WTC11 (cell line): ENCODE data around the gene CLIP2. TPM values are rescaled to one million over a fixed set of nuclear protein-coding genes. Genes with fewer than 3 reads are reported as not detected.
"Not testable (repeated sequence)": the region's sequence is repeated elsewhere in the genome, so short reads cannot be mapped to it uniquely, and the experiment has no call there.

Experiments
- ATAC-seq: fragments of 200-7000 bp; cut with Tn5 transposase; 2 replicates; pipeline ENCODE4 v1.10.0; 2021; ENCODE audit warnings: mild to moderate bottlenecking, moderate library complexity
- CTCF ChIA-PET: fragments of 300-600 bp; sonication (Branson Sonifier 250); formaldehyde crosslinking; loops from one replicate; lab custom pipeline; 2021; ENCODE audit warnings: antibody characterized with exemption; lab: Charles Lee
- POLR2A ChIA-PET: fragments of 350-600 bp; sonication (Branson Sonifier 250); formaldehyde crosslinking; loops from one replicate; lab custom pipeline; 2021; ENCODE audit warnings: antibody characterized with exemption; lab: Charles Lee
- DNase-seq: peaks from one replicate; pipeline ENCODE4 v3.0.0; 2021; ENCODE audit warnings: low spot score
- H3K27ac Mint-ChIP-seq: 2 replicates; pipeline ENCODE4 v1.8.0; 2021; ENCODE audit warnings: mixed read lengths
- H3K27me3 Mint-ChIP-seq: 2 replicates; pipeline ENCODE4 v1.8.0; 2021; ENCODE audit warnings: low read depth, mild to moderate bottlenecking, moderate library complexity, mixed read lengths
- H3K36me3 Mint-ChIP-seq: 2 replicates; pipeline ENCODE4 v1.8.0; 2021; ENCODE audit warnings: mixed read lengths
- H3K4me1 Mint-ChIP-seq: 2 replicates; pipeline ENCODE4 v1.8.0; 2022; ENCODE audit warnings: mixed read lengths
- H3K4me3 Mint-ChIP-seq: 2 replicates; pipeline ENCODE4 v1.8.0; 2021; ENCODE audit warnings: mild to moderate bottlenecking, moderate library complexity, mixed read lengths
- H3K9me3 Mint-ChIP-seq: 2 replicates; pipeline ENCODE4 v1.8.0; 2021; ENCODE audit warnings: mixed read lengths
- IRF2 ChIP-seq: sonication (generic); formaldehyde crosslinking; IDR thresholded peaks from 2 replicates; pipeline ENCODE4 v1.8.0; 2022; ENCODE audit warnings: low read depth, missing genetic modification reagents, borderline replicate concordance
- NFATC4 ChIP-seq: fragments of 250-450 bp; sonication (Bioruptor Pico); IDR thresholded peaks from 2 replicates; pipeline ENCODE4 v1.9.0; 2021; ENCODE audit warnings: mild to moderate bottlenecking
- RELA ChIP-seq: sonication (generic); formaldehyde crosslinking; IDR thresholded peaks from 2 replicates; pipeline ENCODE4 v1.8.1; 2022; ENCODE audit warnings: missing genetic modification reagents, mild to moderate bottlenecking, borderline replicate concordance
- SOX15 ChIP-seq: fragments of 250-450 bp; sonication (Bioruptor Pico); IDR thresholded peaks from 2 replicates; pipeline ENCODE4 v1.9.0; 2021; ENCODE audit warnings: mild to moderate bottlenecking
- ZNF138 ChIP-seq: sonication (generic); formaldehyde crosslinking; conservative IDR thresholded peaks from 2 replicates; pipeline ENCODE4 v1.8.1; 2022; ENCODE audit warnings: mild to moderate bottlenecking, moderate library complexity, missing genetic modification reagents
- ZNF423 ChIP-seq: fragments of 250-450 bp; sonication (Bioruptor Pico); IDR thresholded peaks from 2 replicates; pipeline ENCODE4 v2.1.2; 2022; ENCODE audit warnings: mild to moderate bottlenecking, moderate library complexity
- total RNA-seq: library from RNA; stranded (reverse); gene quantifications from 3 replicates; pipeline ENCODE4 v1.2.3, GENCODE V29; 2021
- TF ChIP-seq, protein P1 (sequence below): sonication (generic); formaldehyde crosslinking; IDR thresholded peaks from 2 replicates; pipeline ENCODE4 v1.8.1; 2023; ENCODE audit warnings: mild to moderate bottlenecking, missing genetic modification reagents
- TF ChIP-seq, protein P2 (sequence below): sonication (generic); formaldehyde crosslinking; conservative IDR thresholded peaks from 2 replicates; pipeline ENCODE4 v1.8.1; 2022; ENCODE audit warnings: mild to moderate bottlenecking, missing genetic modification reagents

Gene CLIP2
- total RNA-seq, 1 experiment from 2014 or later, result 48.1 TPM

DNA sequence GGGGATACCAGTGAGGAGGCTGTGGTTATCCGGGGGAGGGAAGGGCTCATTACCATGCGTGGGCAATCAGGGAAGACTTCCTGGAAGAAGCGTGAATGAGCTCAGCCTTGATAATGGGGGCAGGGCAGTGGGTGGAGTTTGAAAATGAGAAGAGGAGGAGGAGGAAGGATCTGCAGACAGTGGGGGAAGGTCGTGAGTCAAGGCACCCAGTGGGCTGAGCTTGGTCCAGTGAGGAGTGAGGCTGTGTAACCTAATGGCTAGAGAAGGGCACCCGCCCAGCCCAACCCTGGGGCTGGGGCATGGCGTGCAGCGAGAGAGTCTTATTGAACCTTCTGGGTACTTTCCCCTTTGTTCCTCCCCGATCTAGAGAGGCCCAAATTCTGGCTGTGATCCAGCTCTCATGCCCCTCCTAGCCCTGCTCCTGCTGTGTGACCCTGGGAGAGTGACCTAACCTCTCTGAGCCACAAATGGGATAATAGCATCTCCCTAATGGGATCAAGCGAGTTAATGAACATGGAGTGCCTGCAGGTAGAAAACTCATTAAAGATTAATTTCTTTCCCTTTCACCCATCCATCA lies 31.5 kb downstream of the CLIP2 start:
- DNase-seq, result no peak
- TF ChIP-seq, protein P1, sequence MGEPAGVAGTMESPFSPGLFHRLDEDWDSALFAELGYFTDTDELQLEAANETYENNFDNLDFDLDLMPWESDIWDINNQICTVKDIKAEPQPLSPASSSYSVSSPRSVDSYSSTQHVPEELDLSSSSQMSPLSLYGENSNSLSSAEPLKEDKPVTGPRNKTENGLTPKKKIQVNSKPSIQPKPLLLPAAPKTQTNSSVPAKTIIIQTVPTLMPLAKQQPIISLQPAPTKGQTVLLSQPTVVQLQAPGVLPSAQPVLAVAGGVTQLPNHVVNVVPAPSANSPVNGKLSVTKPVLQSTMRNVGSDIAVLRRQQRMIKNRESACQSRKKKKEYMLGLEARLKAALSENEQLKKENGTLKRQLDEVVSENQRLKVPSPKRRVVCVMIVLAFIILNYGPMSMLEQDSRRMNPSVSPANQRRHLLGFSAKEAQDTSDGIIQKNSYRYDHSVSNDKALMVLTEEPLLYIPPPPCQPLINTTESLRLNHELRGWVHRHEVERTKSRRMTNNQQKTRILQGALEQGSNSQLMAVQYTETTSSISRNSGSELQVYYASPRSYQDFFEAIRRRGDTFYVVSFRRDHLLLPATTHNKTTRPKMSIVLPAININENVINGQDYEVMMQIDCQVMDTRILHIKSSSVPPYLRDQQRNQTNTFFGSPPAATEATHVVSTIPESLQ, result no peak
- Mint-ChIP-seq H3K4me3 (no peak overlapping the region), H3K36me3 (peaks cover 25% of the 10 kb centered on the region), H3K4me1 (peaks cover 11% of the 10 kb centered on the region), H3K27me3 (no peaks in the 10 kb centered on the region), H3K9me3 (no peaks in the 10 kb centered on the region), H3K27ac (no peak overlapping the region)
- ChIA-PET POLR2A (no interaction called here), CTCF (interaction anchor here (0.5 to 1.5 kb wide), 5 partner anchors 12 to 114 kb away, joined by 3 to 5 read pairs (median 4); no protein-coding TSS in a partner anchor)
- peak; percentile 51 for ATAC-seq

DNA sequence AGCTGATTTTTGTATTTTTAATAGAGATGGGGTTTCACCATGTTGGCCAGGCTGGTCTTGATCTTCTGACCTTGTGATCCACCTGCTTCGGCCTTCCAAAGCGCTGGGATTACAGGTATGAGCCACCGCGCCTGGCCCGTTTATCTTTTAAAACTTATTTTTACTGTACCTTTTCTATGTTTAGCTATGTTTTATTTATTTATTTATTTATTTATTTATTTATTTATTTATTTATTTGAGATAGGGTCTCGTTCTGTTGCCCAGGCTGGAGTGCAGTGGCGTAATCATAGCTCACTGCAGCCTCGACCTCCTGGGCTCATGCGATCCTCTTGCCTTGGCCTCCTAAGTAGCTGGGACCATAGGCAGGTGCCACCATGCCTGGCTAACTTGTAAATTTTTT lies 33.7 kb downstream of the CLIP2 start:
- H3K9me3 Mint-ChIP-seq, H3K27ac Mint-ChIP-seq, POLR2A ChIA-PET, ATAC-seq, H3K4me3 Mint-ChIP-seq, CTCF ChIA-PET, DNase-seq, H3K27me3 Mint-ChIP-seq: not testable (repeated sequence)
- peaks cover 15% of the 10 kb centered on the region for H3K36me3 Mint-ChIP-seq
- peaks cover 11% of the 10 kb centered on the region for H3K4me1 Mint-ChIP-seq

DNA sequence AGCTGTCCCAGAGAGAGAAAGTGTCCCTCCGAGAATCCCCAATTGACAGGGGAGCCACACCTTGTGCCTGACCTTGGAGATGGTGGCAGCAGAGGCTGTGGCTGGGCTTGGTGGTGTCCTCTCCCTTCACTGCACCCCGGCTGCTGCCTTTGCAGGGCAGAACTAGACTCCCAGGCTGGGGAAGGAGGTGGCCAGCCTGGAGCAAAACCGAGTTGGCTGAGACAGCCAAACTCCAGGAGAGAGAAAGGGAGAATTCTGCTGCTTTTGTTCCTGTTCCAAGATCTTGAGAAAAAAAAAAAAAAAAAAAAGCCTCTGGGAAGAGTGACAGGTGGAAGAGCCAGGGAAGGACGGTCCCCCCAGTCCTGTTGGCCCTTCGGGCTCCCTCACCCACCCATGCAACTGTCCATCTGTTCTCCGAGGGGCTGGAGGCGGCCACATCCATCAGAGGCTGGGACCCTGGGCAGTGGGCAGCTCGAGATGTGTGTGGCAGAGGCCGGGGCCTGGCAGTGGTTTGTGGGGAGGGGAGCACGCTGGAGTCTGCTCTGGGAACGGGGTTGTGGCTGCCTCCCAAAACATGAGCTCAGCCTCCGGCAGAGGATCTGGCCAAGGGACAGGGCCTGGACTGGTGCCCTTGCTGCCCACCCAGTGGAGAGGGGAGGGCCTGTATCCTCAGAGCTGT lies 35.5 kb downstream of the CLIP2 start:
- CTCF ChIA-PET, result interaction anchor here (1.2 kb wide), 1 partner anchor 77 kb away, joined by 3 read pairs; no protein-coding TSS in a partner anchor
- POLR2A ChIA-PET, result no interaction called here
- no peak overlapping the region for H3K4me3 Mint-ChIP-seq
- TF ChIP-seq, protein P2, sequence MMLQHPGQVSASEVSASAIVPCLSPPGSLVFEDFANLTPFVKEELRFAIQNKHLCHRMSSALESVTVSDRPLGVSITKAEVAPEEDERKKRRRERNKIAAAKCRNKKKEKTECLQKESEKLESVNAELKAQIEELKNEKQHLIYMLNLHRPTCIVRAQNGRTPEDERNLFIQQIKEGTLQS (CRISPR knock-in tag), result no peak
- no peak for ATAC-seq
- H3K9me3 Mint-ChIP-seq, result no peaks in the 10 kb centered on the region
- no peaks in the 10 kb centered on the region for H3K27me3 Mint-ChIP-seq
- peak overlapping the region; percentile 90 for H3K27ac Mint-ChIP-seq
- no peak for DNase-seq
- peaks cover 5% of the 10 kb centered on the region for H3K36me3 Mint-ChIP-seq
- peaks cover 9% of the 10 kb centered on the region for H3K4me1 Mint-ChIP-seq

DNA sequence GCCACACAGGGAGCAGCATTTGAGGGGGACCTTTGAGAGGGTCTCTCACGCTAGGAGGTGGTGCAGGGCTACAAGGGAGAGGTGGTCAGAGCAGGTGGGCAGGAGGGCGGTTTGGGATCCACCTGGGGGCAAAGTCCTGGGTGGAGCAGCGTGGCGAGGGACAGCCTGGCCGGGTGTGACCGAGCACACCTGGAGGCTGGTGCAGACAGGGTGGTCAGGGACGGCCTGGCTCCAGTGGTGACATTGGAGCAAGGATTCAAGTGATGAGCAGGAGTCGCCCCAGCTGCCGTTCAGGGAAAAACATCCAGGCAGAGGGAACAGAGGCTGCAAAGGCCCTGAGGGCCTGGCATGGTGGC lies 36.0 kb downstream of the CLIP2 start:
- H3K27ac Mint-ChIP-seq, result 0 out of 2 replicates have a peak overlapping the region, but pooled peaks have one; percentile 36
- peaks cover 8% of the 10 kb centered on the region for H3K4me1 Mint-ChIP-seq
- H3K9me3 Mint-ChIP-seq, result no peaks in the 10 kb centered on the region
- no peaks in the 10 kb centered on the region for H3K27me3 Mint-ChIP-seq
- DNase-seq, result no peak
- TF ChIP-seq SOX15 (CRISPR knock-in tag), result no peak
- ATAC-seq, result no peak
- CTCF ChIA-PET, result interaction anchor here (1.2 kb wide), 1 partner anchor 76 kb away, joined by 3 read pairs; no protein-coding TSS in a partner anchor
- peaks cover 5% of the 10 kb centered on the region for H3K36me3 Mint-ChIP-seq
- POLR2A ChIA-PET, result no interaction called here
- no peak overlapping the region for H3K4me3 Mint-ChIP-seq

DNA sequence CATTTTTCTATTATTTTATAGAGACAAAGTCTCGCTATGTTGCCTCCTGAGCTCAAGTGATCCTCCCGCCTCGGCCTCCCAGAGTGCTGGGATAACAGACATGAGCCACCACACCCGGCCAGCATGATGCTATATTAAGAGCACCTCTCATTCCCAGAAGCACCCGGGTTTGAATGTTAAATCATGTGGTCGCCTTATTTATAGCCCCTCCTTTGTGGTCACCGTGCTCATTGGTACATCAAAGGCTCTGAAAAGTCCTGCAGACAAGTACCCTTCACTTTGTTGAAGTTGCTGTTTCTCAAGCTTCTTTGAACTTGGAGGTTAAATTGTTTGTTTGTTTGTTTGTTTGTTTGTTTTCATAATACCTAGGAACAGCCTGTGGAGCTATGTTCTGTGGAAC lies 40.0 kb downstream of the CLIP2 start:
- CTCF ChIA-PET, result interaction anchor here (0.7 kb wide), 1 partner anchor 235 kb away, joined by 7 read pairs; no protein-coding TSS in a partner anchor
- Mint-ChIP-seq H3K4me3 (no peak overlapping the region), H3K27me3 (no peaks in the 10 kb centered on the region), H3K36me3 (peaks cover 8% of the 10 kb centered on the region), H3K9me3 (no peaks in the 10 kb centered on the region), H3K27ac (no peak overlapping the region), H3K4me1 (no peaks in the 10 kb centered on the region)
- no peak for ATAC-seq
- no peak for DNase-seq
- POLR2A ChIA-PET, result interaction anchor here (0.6 kb wide), 1 partner anchor 97 kb away, joined by 6 read pairs; no protein-coding TSS in a partner anchor
- TF ChIP-seq ZNF423, result no peak

DNA sequence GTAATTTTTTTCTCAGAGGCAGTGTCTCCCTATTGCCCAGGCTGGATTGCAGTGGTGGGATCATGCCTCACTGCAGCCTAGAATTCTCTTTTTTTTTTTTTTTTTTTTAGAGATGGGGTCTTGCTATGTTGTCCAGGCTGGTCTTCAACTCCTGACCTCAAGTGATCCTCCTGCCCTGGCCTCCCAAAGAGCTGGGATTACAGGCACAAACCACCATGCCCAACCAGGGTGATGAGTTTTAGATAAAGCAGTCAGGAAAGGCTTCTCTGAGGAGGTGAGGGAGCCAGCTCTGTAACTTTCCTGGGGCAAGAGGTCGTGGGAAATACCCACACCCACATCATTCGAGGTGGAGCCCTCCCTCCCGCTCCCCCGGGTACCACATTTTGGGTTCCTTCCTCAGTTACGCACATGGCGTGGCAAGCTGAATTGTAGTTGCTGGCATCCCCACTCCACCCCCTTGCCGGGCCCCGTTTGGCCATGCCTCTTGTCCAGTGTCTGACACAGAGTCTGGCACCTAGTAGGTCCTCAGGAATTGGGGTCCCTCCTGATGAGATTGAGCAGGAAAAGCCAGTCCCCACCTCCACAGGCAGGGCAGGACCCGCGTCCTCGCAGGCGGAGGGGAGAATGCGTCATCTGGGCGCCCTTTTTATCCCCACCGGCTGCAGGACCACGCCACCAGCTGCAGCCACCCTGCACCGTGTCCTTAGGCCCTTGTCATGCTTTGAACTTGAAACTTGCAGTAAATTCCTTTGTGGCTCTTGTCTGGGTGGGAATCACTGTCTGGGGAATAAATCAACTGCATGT lies 43.4 kb downstream of the CLIP2 start:
- H3K9me3 Mint-ChIP-seq, result no peaks in the 10 kb centered on the region
- ATAC-seq (no peak), DNase-seq (no peak)
- H3K27ac Mint-ChIP-seq, result no peak overlapping the region
- CTCF ChIA-PET, result interaction anchor here (0.7 to 1.8 kb wide), 2 partner anchors 12 to 126 kb away, joined by 4 to 5 read pairs; no protein-coding TSS in a partner anchor
- no peaks in the 10 kb centered on the region for H3K4me1 Mint-ChIP-seq
- no peaks in the 10 kb centered on the region for H3K27me3 Mint-ChIP-seq
- POLR2A ChIA-PET, result no interaction called here
- no peak overlapping the region for H3K4me3 Mint-ChIP-seq
- TF ChIP-seq ZNF138 (no peak), IRF2 (no peak), NFATC4 (CRISPR knock-in tag) (no peak), RELA (CRISPR knock-in tag) (no peak)
- TF ChIP-seq, protein P1, result no peak
- peaks cover 5% of the 10 kb centered on the region for H3K36me3 Mint-ChIP-seq
